HepG2 (cell line): Measurements from ENCODE around the gene FIGNL1. TPM values are rescaled to one million over a fixed set of nuclear protein-coding genes. Genes with fewer than 3 reads are reported as not detected.
A peak's percentile ranks its signal among the peaks of the same experiment; 100 is the strongest.

Experiments
- ATAC-seq: fragments of 200-7000 bp; cut with Tn5 transposase; 3 replicates; pipeline ENCODE4 v1.9.1; 2020; ENCODE audit warnings: mild to moderate bottlenecking, moderate library complexity
- BruUV-seq: library from RNA; stranded (reverse); fragments of 400-500 nt; replicated peaks from 2 replicates; lab custom pipeline; 2021; lab: Mats Ljungman, UMichigan
- CTCF ChIA-PET: fragments of 300-600 bp; formaldehyde crosslinking; extraction: SDS; loops from one replicate; lab custom pipeline; 2021; ENCODE audit warnings: low total read pairs, inconsistent platforms, low intra/inter-chr PET ratio; lab: Yijun Ruan, JAX
- POLR2A ChIA-PET: fragments of 350-600 bp; sonication (Branson Sonifier 250); formaldehyde crosslinking; loops from one replicate; lab custom pipeline; 2020; ENCODE audit warnings: antibody characterized with exemption, inconsistent platforms; lab: Yijun Ruan, JAX
- DNase-seq: peaks from one replicate; pipeline ENCODE4 v3.0.0-alpha.2; 2015; ENCODE audit warnings: low spot score
- FAIRE-seq: peaks from 3 replicates; lab custom pipeline; 2011; peaks lifted over from hg19 to GRCh38; lab: Jason Lieb, UNC
- H2AFZ ChIP-seq: one replicate; pipeline ENCODE4 v1.6.1; 2011; ENCODE audit warnings: low read length, inconsistent platforms
- H3K27ac ChIP-seq: fragments of 300-600 bp; 3 replicates; pipeline ENCODE4 v1.8.0; 2011; ENCODE audit warnings: mixed run types, mild to moderate bottlenecking, mixed read lengths, low read length, inconsistent platforms; ENCODE audit not compliant: insufficient read depth; ENCODE audit errors: extremely low read length
- H3K27me3 ChIP-seq, 2 experiments: fragments of 200-600 bp in 1 of 2; 2 replicates in 1 of 2; 3 replicates in 1 of 2; pipeline versions ENCODE4 v1.6.0 to v1.8.0; 2011; ENCODE audit warnings: low read length in 2 of 2, mild to moderate bottlenecking in 2 of 2, moderate library complexity in 2 of 2, inconsistent platforms in 1 of 2; ENCODE audit not compliant: insufficient read depth in 2 of 2, control insufficient read depth in 1 of 2
- H3K36me3 ChIP-seq, 2 experiments: fragments of 200-600 bp in 1 of 2; replicated peaks in 1 of 2; 2 replicates in 1 of 2; 3 replicates in 1 of 2; pipeline versions ENCODE4 v1.5.1 to v1.8.0; 2011; ENCODE audit warnings: low read length in 2 of 2, inconsistent platforms in 1 of 2; ENCODE audit not compliant: insufficient read depth in 2 of 2, control insufficient read depth in 1 of 2
- H3K4me1 ChIP-seq: 2 replicates; pipeline ENCODE4 v1.5.1; 2012; ENCODE audit warnings: low read length, inconsistent platforms; ENCODE audit not compliant: insufficient read depth
- H3K4me2 ChIP-seq: 2 replicates; pipeline ENCODE4 v1.6.0; 2011; ENCODE audit warnings: low read depth, low read length, inconsistent platforms
- H3K4me3 ChIP-seq, 3 experiments: fragments of 200-600 bp in 1 of 3; sonication (generic), shearing (Covaris generic) in 1 of 3; replicated peaks in 1 of 3; 2 replicates each; pipeline ENCODE4 v1.5.1; 2011 to 2016; ENCODE audit warnings: low read length in 3 of 3, inconsistent platforms in 2 of 3, low read depth in 2 of 3, mild to moderate bottlenecking in 2 of 3, control low read depth in 1 of 3, mixed read lengths in 1 of 3; ENCODE audit not compliant: insufficient read depth in 1 of 3
- H3K79me2 ChIP-seq: one replicate; pipeline ENCODE4 v1.6.1; 2011; ENCODE audit warnings: low read length, inconsistent platforms; ENCODE audit not compliant: insufficient read depth
- H3K9ac ChIP-seq: 2 replicates; pipeline ENCODE4 v1.6.0; 2011; ENCODE audit warnings: mild to moderate bottlenecking, low read depth, low read length, inconsistent platforms; ENCODE audit not compliant: insufficient read depth
- H3K9me3 ChIP-seq: 2 replicates; pipeline ENCODE4 v1.5.1; 2012; ENCODE audit warnings: mild to moderate bottlenecking, low read length
- H4K20me1 ChIP-seq: 2 replicates; pipeline ENCODE4 v1.6.0; 2011; ENCODE audit warnings: inconsistent platforms, mild to moderate bottlenecking, low read length, moderate library complexity; ENCODE audit not compliant: insufficient read depth
- CC2D1A ChIP-seq: sonication (generic); formaldehyde crosslinking; IDR thresholded peaks from 2 replicates; pipeline ENCODE4 v1.8.1; 2023; ENCODE audit warnings: mild to moderate bottlenecking, missing genetic modification reagents
- FOSL2 ChIP-seq: sonication (generic); formaldehyde crosslinking; IDR thresholded peaks from 2 replicates; pipeline ENCODE4 v1.4.0; 2020; ENCODE audit warnings: missing genetic modification reagents
- GATAD2A ChIP-seq: IDR thresholded peaks from 2 replicates; pipeline ENCODE4 v1.6.1; 2016
- HNF1B ChIP-seq: sonication (generic); formaldehyde crosslinking; IDR thresholded peaks from 2 replicates; pipeline ENCODE4 v1.5.1; 2020; ENCODE audit warnings: mild to moderate bottlenecking, moderate library complexity, missing genetic modification reagents
- HNF4A ChIP-seq: sonication (generic); formaldehyde crosslinking; IDR thresholded peaks from 2 replicates; pipeline ENCODE4 v1.4.0; 2020; ENCODE audit warnings: missing genetic modification reagents
- NR0B2 ChIP-seq: sonication (generic); formaldehyde crosslinking; IDR thresholded peaks from 2 replicates; pipeline ENCODE4 v1.4.0; 2020; ENCODE audit warnings: mild to moderate bottlenecking, missing genetic modification reagents
- PAF1 ChIP-seq: IDR thresholded peaks from 2 replicates; pipeline ENCODE4 v1.6.1; 2016; ENCODE audit warnings: missing genetic modification reagents, missing compliant biosample characterization
- ZNF12 ChIP-seq: sonication (generic); formaldehyde crosslinking; IDR thresholded peaks from 2 replicates; pipeline ENCODE4 v1.5.0; 2020; ENCODE audit warnings: missing genetic modification reagents
- ZNF543 ChIP-seq: sonication (generic); formaldehyde crosslinking; IDR thresholded peaks from 2 replicates; pipeline ENCODE4 v1.4.0; 2020; ENCODE audit warnings: mild to moderate bottlenecking, missing genetic modification reagents
- WGBS: methylation state at CpG from one replicate; pipeline ENCODE4 v1.1.6; 2017; ENCODE audit warnings: low lambda C conversion rate; 5-methylcytosine and 5-hydroxymethylcytosine counted together
- in situ Hi-C: cut with HindIII; loops from 2 replicates; pipeline ENCODE4 v1.10.0; 2017; ENCODE audit warnings: low pct_unique_long_range_greater_than_20kb; ENCODE audit not compliant: extremely low pct_ligation_motif_present
- intact Hi-C: fragments of 100-400 bp; cut with micrococcal nuclease; formaldehyde crosslinking; loops from one replicate; pipeline ENCODE4 v1.10.0; 2022; ENCODE audit not compliant: unreplicated experiment
- polyA plus RNA-seq, 8 experiments: library from polyadenylated mRNA; depleted of rRNA in 3 of 8; stranded (reverse) in 7 of 8; unstranded in 1 of 8; fragments of >200 nt; fragmentation: Illumina TruSeq in 4 of 8; extraction: Trizol in 4 of 8; gene quantifications; 2 replicates each; pipeline versions ENCODE4 v1.2.1 to v1.2.3, GENCODE V29; 2011 to 2016; ENCODE audit warnings: low read depth in 4 of 8, missing spikeins in 1 of 8, mixed read lengths in 1 of 8; ENCODE audit not compliant: insufficient read depth in 1 of 8
- total RNA-seq, 5 experiments: library from RNA; depleted of rRNA; stranded (reverse); fragments of >200 nt; fragmentation: Illumina TruSeq; extraction: Trizol; gene quantifications; 2 replicates each; pipeline ENCODE4 v1.2.3, GENCODE V29; 2016; ENCODE audit warnings: low read depth in 1 of 5

Gene FIGNL1
- total and polyA plus RNA-seq, 2 of the 13 experiments (the other 11 are each of a cell fraction or from before 2014, with no cell fraction given), result 4.0 to 20.9 TPM

GRCh38 chr7:50426280-50427045 lies 23.7 kb downstream of the FIGNL1 start:
- Histone ChIP-seq H3K4me3 (no peak overlapping the region), H3K27me3 (0 out of 5 replicates have a peak, but pooled peaks cover 0 to 1% of the 10 kb centered on the region in 2 experiments), H4K20me1 (no peaks in the 10 kb centered on the region), H2AFZ (no peak overlapping the region), H3K4me1 (peaks cover 22% of the 10 kb centered on the region), H3K27ac (no peak overlapping the region), H3K79me2 (no peaks in the 10 kb centered on the region), H3K9ac (no peak overlapping the region), H3K9me3 (no peaks in the 10 kb centered on the region), H3K4me2 (no peak overlapping the region), H3K36me3 (no peaks in the 10 kb centered on the region)
- DNase-seq, result peak; percentile 19
- CTCF ChIA-PET, result no interaction called here
- FAIRE-seq, result no peak
- no TSS peak for BruUV-seq
- intact Hi-C loops, result no loop called here
- 45% methylated on average over 2 of the region's 5 CpGs for WGBS
- TF ChIP-seq HNF4A (CRISPR knock-in tag), result peak; percentile 24; the same call in 1 of the 2 replicates
- peak; percentile 54 for TF ChIP-seq FOSL2
- no peak for TF ChIP-seq GATAD2A (CRISPR knock-in tag)
- peak; percentile 97 for TF ChIP-seq ZNF543 (CRISPR knock-in tag)
- no peak for TF ChIP-seq HNF1B (CRISPR knock-in tag)
- 0 out of 2 replicates have a peak, but pooled peaks have one; percentile 25 for TF ChIP-seq ZNF12 (CRISPR knock-in tag)
- in situ Hi-C loops, result no loop called here
- no peak for ATAC-seq
- POLR2A ChIA-PET, result no interaction called here

GRCh38 chr7:50425318-50425717 lies 24.8 kb downstream of the FIGNL1 start:
- ChIA-PET CTCF (no interaction called here), POLR2A (no interaction called here)
- WGBS, result 50% methylated on average over 6 of the region's 6 CpGs

More at GRCh38 chr7:50425318-50425717, 24.8 kb downstream of the FIGNL1 start:
- H3K36me3 ChIP-seq, result no peaks in the 10 kb centered on the region
- H3K27me3 ChIP-seq, result peaks cover 0 to 1% of the 10 kb centered on the region in 2 experiments; a peak in 1 of 5 replicates
- in situ Hi-C loops, result no loop called here
- H3K4me3 ChIP-seq, result no peak overlapping the region
- H3K79me2 ChIP-seq, result no peaks in the 10 kb centered on the region
- intact Hi-C loops, result no loop called here
- H4K20me1 ChIP-seq, result no peaks in the 10 kb centered on the region
- no peak for TF ChIP-seq CC2D1A (CRISPR knock-in tag)
- no peak for TF ChIP-seq PAF1 (CRISPR knock-in tag)
- TF ChIP-seq NR0B2 (CRISPR knock-in tag), result no peak
- ATAC-seq (no peak), FAIRE-seq (no peak), DNase-seq (no peak)
- no peak overlapping the region for H3K4me2 ChIP-seq
- H2AFZ ChIP-seq, result no peak overlapping the region
- H3K4me1 ChIP-seq, result peaks cover 22% of the 10 kb centered on the region
- no TSS peak for BruUV-seq
- no peak overlapping the region for H3K9ac ChIP-seq
- no peaks in the 10 kb centered on the region for H3K9me3 ChIP-seq
- H3K27ac ChIP-seq, result no peak overlapping the region
